GOT3 (cell line): ENCODE results near the gene HEBP2.

Experiments
- DNase-seq: peaks from one replicate; lab custom pipeline; 2025; ENCODE audit warnings: mixed read lengths; lab: John Stamatoyannopoulos, UW

Gene HEBP2

DNA sequence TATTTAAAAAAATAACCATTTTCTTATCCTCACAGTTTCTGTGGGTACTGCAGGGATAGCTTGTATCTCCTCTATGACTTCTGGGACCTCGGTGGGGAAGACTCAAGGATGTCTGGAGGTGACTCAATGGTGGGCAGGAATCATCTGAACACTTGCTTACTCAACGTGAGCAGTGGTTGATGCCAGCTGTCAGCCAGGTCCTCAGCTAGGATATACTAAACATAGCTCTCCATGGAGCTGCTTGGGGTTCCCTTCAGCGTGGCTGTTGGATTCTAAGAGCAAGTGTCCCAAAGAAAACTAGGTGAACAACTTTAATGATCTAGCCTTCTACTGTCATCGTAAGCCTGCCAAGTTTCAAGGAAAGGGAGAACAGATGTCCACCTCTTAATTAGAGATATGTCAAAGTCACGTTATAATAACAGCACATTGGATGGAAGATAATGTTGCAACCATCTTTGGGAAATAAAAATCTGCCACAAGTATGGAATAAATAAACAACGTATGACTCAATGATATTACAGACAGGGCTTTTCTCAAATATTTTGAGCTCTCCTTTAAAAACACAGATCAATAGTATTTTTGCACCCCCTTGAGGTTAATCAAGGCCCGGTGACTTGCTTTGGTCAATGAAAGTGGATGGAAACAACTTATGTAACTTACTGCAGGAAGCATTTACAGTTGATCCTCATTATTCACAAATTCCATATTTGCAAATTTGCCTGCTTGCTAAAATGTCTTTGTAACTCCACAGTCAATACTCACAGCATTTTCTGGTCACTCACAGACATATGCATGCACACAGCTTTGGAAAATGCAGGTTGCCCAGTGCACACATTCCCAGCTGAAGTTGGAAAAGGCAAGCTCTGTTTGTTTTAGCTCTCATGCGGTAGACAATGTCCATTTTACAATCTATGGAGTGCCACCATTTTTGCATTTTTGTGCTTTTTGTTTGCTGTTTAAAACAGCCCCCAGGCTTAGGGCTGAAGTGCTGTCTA, 6.6 kb upstream of the HEBP2 start:
- DNase-seq = no peak

DNA sequence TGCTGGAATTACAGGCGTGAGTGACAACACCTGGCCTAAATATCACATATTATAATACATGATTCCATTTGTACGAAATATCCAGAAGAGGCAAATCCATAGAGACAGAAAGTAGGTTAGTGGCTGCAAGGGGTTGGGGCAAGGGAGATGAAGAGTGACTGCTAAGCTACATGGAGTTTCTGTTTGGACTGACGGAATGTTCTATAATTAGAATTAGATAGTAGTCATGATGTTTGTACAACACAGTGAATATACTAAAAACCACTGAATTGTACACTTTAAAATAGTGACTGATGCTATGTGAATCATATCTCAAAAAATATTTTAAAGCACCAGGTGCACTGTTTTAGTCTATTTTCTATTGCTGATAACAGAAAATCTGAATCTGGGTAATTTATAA, 3.7 kb upstream of the HEBP2 start:
- DNase-seq = no peak

GRCh38 chr6:138401960-138402837, 1.8 kb upstream of the HEBP2 start:
- DNase-seq = no peak

GRCh38 chr6:138402838-138403187, 1.2 kb upstream of the HEBP2 start:
- no peak for DNase-seq

DNA sequence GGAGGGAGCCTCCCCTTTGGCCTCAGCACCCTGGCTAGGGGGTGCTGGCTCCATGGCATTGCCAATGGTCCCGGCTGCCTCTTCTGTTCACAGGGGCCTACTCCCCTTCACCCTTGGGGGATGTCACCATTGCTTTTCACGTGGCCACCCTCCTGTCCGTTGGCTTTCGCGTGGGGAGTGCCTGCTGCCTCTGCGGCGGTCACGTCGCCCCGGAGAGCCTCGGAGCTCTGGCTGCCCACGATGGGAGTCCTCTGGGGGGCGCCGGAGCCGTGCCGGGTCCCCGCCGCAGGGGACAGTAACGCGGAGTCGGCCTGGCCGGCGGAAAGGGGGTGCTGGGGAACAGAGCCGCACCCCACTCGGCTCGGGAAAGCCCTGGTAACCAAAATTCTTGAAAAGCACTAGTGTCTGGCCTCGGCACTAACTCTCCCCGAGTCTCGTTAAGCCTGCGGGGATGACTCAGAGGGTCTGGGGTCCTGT, 661 bp upstream of the HEBP2 start:
- no peak for DNase-seq

DNA sequence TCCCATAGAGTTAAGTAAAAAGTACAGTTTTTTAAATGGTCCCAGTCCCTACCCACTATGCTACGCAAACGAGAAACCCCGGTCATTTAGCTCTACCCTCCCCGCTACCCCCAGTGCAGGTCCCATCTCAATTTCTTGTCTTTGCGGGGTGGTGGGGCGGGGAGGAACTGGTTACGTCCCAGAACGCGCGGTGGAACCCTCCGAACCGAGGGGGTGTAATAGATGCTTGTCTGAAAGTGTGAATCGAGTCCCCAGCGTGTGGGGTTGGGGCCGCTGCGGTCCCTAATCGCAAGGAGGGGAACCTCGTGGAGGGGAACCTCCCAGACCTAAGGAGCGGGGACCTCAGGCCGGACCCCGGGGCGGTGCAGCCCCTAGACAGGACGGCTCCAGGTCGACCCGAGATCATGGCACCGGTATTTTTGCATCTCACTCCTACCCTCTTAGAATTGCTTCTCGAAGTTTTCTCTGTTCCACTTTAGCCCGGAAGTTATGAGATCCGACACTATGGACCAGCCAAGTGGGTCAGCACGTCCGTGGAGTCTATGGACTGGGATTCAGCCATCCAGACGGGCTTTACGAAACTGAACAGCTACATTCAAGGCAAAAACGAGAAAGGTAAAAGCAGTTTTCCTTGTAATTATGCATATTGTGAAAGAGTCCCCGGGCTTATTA, 779 bp downstream of the HEBP2 start:
- no peak for DNase-seq

DNA sequence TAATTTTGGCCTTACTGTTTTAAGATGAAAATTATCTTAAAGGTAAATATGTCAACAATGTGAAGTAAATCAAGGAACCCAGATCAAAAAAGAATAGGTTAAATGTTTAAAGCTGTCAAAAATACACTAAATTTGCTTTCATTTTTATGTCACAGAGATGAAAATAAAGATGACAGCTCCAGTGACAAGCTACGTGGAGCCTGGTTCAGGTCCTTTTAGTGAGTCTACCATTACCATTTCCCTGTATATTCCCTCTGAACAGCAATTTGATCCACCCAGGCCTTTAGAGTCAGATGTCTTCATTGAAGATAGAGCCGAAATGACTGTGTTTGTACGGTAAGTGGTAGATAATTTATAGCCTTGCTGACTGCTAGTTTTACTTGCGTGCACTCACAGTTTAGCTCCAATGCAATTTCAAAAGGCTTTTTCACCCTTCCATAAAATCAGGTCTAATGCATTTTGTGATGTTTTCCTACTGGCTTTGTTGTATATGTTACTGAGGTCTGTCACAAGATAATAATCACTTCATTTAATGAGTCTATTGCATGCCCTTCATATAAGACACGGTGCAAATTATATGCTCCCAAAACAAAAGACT, 1.9 kb downstream of the HEBP2 start:
- DNase-seq = no peak

- DNase-seq = no peak
These were observed 2.4 kb downstream of the HEBP2 start for GRCh38 chr6:138406443-138406842.

- DNase-seq = no peak
These were observed 6.2 kb downstream of the HEBP2 start for GRCh38 chr6:138410048-138410735.

GRCh38 chr6:138410972-138411880, 7.2 kb downstream of the HEBP2 start:
- DNase-seq = no peak

DNA sequence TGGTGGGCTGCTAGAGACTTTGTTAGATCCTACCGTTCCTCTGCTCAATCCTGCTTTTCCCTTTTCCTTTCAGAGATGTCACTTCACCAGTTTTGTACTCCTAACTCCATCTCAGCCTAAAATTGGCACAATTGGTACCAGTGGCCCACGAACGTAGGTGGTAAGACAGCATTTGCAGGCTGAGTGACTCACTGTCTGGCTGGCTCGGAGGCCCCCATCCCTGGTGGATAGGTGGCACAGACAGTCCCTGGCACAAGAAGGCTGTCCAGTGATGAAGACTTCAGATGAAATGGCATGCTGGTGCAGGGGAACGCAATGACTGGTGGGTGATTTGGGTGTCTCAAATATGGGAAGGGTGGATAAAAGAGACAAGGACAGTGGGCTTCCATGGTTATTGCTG, 11.1 kb downstream of the HEBP2 start:
- no peak for DNase-seq

- DNase-seq = no peak
These were observed 12.2 kb downstream of the HEBP2 start for GRCh38 chr6:138416206-138416605.

DNA sequence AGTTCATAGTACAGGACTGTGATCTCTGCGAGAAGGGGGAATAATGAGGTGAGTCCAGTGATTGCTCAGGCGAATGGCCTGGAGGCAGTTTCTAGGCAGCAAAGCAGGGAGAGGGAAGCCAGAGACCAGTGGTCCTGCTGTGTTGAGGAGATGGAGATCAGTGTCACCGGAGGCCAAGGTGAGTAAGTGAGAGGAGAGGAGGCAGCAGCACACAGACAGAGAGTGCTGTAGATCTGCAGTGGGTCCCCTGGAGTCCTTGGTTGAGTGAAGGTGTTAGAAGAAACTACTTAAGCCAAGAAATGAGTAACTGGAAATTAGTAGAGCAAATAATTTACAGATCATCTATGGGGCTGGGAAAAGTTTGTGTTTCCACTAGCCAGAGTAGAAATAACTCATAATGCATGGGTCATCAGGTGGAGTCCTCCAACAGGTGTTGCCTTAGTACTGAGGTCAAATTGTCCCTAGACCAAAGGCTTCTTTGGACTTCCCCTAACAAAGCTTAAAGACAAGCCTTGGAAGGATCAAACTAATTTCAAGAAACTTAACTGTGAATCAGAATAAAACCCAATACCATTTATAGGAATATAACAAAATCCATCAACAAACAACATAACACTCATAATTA, 13.6 kb downstream of the HEBP2 start:
- no peak for DNase-seq

DNA sequence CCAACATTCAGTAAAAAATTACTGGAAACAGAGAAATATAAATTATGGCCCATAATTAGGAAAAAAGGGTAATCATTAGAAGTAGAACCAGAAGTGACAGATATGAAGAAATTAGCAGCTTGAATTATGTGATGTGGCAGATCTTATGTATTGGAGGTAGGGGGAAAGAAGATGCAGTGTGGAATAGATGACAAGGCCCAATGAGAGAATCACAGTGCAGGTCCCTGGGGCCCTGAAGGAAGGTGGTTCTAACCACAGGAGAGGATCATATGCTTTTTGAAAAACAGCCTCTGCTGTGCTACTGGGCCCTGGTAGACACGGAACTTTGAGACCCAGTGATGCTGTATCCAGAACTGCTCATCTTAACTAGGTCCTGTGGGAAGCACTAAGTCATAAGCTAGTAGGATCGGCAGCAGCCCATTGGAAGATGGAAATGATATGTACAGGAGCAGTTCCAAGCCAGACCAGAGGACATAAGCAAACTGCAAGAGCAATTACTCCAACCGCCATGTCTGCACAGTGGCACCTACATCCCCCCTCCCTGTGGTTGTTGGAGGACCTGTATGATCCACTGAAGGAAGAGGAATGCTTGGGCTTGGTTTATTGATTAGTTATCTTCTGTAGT, 14.2 kb downstream of the HEBP2 start:
- no peak for DNase-seq

GRCh38 chr6:138419766-138420165, 15.7 kb downstream of the HEBP2 start:
- DNase-seq = no peak

DNA sequence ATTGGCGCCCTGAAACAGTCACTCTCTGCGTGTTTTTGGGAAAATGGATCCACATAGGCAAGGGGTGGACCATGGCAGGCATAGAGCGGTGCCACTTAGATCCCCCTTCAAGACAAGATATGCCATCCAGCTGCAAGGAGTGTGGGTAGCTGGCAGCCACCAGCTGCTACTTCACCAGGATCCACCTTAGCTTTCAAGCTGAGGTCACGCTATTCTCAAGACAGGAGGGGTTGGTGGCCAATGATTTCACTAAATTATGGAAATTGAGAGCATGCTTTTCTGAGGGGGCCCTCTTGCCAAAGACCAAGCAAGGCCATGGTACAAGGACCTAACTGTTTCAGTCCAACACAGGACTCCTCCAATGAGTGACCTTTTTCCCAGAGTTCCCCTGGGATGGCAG, 16.3 kb downstream of the HEBP2 start:
- no peak for DNase-seq

DNA sequence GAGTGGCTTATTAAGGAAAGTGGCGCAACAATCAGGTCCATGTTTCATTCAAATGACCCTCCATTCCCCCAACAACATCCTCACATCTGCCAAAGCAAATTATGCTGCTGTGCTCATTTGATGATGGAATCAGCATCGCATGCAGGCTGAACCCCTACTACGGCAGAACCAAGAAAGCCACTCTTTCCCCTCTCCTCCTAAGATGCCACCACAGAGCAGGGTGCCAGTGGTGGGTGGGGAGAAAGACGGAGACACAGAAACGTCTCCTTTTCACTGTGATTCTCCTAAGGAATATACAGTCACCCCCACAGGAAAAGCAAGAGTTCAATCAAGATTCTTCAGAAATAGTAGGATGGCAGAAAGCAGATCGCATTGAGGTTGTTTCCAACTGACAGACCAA, 17.1 kb downstream of the HEBP2 start:
- no peak for DNase-seq

DNA sequence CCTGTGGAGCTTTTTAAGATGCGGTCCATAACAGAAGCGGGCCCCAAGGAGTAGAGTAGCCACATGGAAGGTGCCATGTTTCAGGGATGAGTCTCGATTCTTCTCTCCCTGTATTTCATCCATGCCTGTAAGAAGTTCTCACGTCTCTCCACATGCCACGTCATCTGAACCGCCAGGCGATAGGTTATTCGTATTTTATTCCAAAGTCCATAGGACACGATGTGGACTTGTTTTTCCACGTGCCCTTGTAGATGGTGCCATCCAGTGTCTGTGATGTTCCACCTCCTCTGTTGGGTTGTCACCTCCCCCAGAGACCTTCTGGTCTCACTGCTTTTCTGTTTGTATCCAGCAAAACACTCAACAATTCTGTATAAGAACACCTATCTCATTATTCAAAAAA, 17.6 kb downstream of the HEBP2 start:
- no peak for DNase-seq

- no peak for DNase-seq
These were observed 18.8 kb downstream of the HEBP2 start for GRCh38 chr6:138422861-138423260.
